Uterus (tissue), 2 donors: Measurements from ENCODE around the gene ZNF487.

Source experiments
- CTCF ChIP-seq, 4 experiments: fragments of 200-600 bp in 2 of 4; fragments of 450-650 bp in 2 of 4; sonication (generic) in 2 of 4; IDR thresholded peaks; one replicate each; pipeline ENCODE4 v1.5.1; 2016 to 2019; ENCODE audit warnings: antibody characterized with exemption in 4 of 4, mild to moderate bottlenecking in 2 of 4, moderate library complexity in 1 of 4
- POLR2A ChIP-seq, 2 donors: fragments of 450-650 bp; IDR thresholded peaks; one replicate each; pipeline ENCODE4 v1.6.1; 2016; ENCODE audit warnings: antibody characterized with exemption in 2 of 2, mild to moderate bottlenecking in 1 of 2, moderate library complexity in 1 of 2

GRCh38 chr10:43471935-43472720 lies 35.2 kb downstream of the ZNF487 start:
- no peak for TF ChIP-seq CTCF (IDR thresholded peaks at IDR 0.05)
- no peak for TF ChIP-seq POLR2A (IDR thresholded peaks at IDR 0.05)
